Body of pancreas (tissue), 4 donors: ENCODE results near the gene REN. TPM values are rescaled to one million over a fixed set of nuclear protein-coding genes. Genes with fewer than 3 reads are reported as not detected.
A peak's percentile ranks its signal among the peaks of the same experiment; 100 is the strongest.

Experiments used
- ATAC-seq: fragments of 150-250 bp; one replicate; pipeline ENCODE4 v1.9.1; 2016
- DNase-seq, 4 donors: peaks; one replicate each; pipeline ENCODE4 v3.0.0-alpha.2; 2019
- H3K27ac ChIP-seq, 4 donors: fragments of 200-600 bp; sonication (generic); 1 replicate in 3 of 4; 2 replicates in 1 of 4; pipeline versions ENCODE4 v1.5.1 to v1.6.1; 2016 to 2019; ENCODE audit warnings: mild to moderate bottlenecking in 1 of 4, mixed read lengths in 1 of 4, moderate library complexity in 1 of 4
- H3K27me3 ChIP-seq, 2 donors: fragments of 200-600 bp; sonication (generic); one replicate each; pipeline ENCODE4 v1.6.0; 2016; ENCODE audit warnings: mild to moderate bottlenecking in 1 of 2
- H3K36me3 ChIP-seq, 2 donors: fragments of 200-600 bp; sonication (generic); replicated peaks in 1 of 2; 2 replicates each; pipeline ENCODE4 v1.5.1; 2016; ENCODE audit warnings: low read depth in 2 of 2; ENCODE audit not compliant: insufficient read depth in 1 of 2
- H3K4me1 ChIP-seq: fragments of 200-600 bp; sonication (generic); one replicate; pipeline ENCODE4 v1.6.0; 2016
- H3K4me3 ChIP-seq, 2 donors: fragments of 200-600 bp; sonication (generic); 1 replicate in 1 of 2; 2 replicates in 1 of 2; pipeline ENCODE4 v1.5.1; 2016 to 2019
- H3K9me3 ChIP-seq, 3 donors: fragments of 200-600 bp; sonication (generic); 1 replicate in 2 of 3; 2 replicates in 1 of 3; pipeline ENCODE4 v1.5.1; 2016
- CTCF ChIP-seq, 7 experiments: fragments of 450-650 bp in 4 of 7; fragments of 200-600 bp in 3 of 7; sonication (generic) in 3 of 7; IDR thresholded peaks; one replicate each; pipeline ENCODE4 v1.5.1; 2016 to 2019; ENCODE audit warnings: antibody characterized with exemption in 7 of 7
- POLR2A ChIP-seq, 3 donors: fragments of 450-650 bp; IDR thresholded peaks; one replicate each; pipeline ENCODE4 v1.6.1; 2016; ENCODE audit warnings: antibody characterized with exemption in 3 of 3, mild to moderate bottlenecking in 2 of 3
- WGBS, 2 donors: methylation state at CpG; one replicate each; pipeline ENCODE4 v1.1.5; 2017; 5-methylcytosine and 5-hydroxymethylcytosine counted together
- intact Hi-C: fragments of 100-400 bp; cut with DNase I; formaldehyde crosslinking; loops from one replicate; pipeline ENCODE4 v1.15.1; 2023
- total RNA-seq, 2 donors: library from RNA; depleted of rRNA; stranded (reverse); fragments of >200 nt; gene quantifications; one replicate each; pipeline ENCODE4 v1.1.0, GENCODE V29; 2016

The REN gene
- total RNA-seq, 2 donors from 2014 or later: not detected

GRCh38 chr1:204177133-204177532 lies 11.0 kb upstream of the REN start:
- DNase-seq: no peak
- WGBS, 2 donors: 61 to 64% methylated on average over 4 of the region's 4 CpGs
- Histone ChIP-seq H3K4me3 (no peak overlapping the region), H3K36me3 (no peaks in the 10 kb centered on the region), H3K27ac (no peak overlapping the region), H3K27me3 (no peaks in the 10 kb centered on the region), H3K9me3 (no peaks in the 10 kb centered on the region), H3K4me1 (peaks cover under 1% of the 10 kb centered on the region)
- no peak for ATAC-seq
- intact Hi-C loops: no loop called here
- TF ChIP-seq CTCF (IDR thresholded peaks at IDR 0.05) (no peak), POLR2A (IDR thresholded peaks at IDR 0.05) (no peak)

- DNase-seq (no peak), ATAC-seq (no peak)
- Histone ChIP-seq H3K27ac (no peak overlapping the region), H3K9me3 (no peaks in the 10 kb centered on the region), H3K36me3 (no peaks in the 10 kb centered on the region), H3K4me1 (peaks cover 8% of the 10 kb centered on the region), H3K27me3 (no peaks in the 10 kb centered on the region), H3K4me3 (no peak overlapping the region)
- 77 to 89% methylated on average over 5 of the region's 5 CpGs for WGBS, 2 donors
- TF ChIP-seq POLR2A (IDR thresholded peaks at IDR 0.05) (no peak), CTCF (IDR thresholded peaks at IDR 0.05) (no peak)
- intact Hi-C loops: no loop called here
These were observed 9.9 kb upstream of the REN start for GRCh38 chr1:204176049-204176448.

GRCh38 chr1:204174958-204175357 lies 8.8 kb upstream of the REN start:
- Histone ChIP-seq H3K27me3 (no peaks in the 10 kb centered on the region), H3K9me3 (no peaks in the 10 kb centered on the region), H3K4me3 (no peak overlapping the region), H3K4me1 (peaks cover 14% of the 10 kb centered on the region), H3K36me3 (no peaks in the 10 kb centered on the region), H3K27ac (no peak overlapping the region)
- WGBS, 2 donors: 61 to 64% methylated on average over 3 of the region's 3 CpGs
- no peak for DNase-seq
- no peak for ATAC-seq
- no peak for TF ChIP-seq CTCF (IDR thresholded peaks at IDR 0.05)
- TF ChIP-seq POLR2A (IDR thresholded peaks at IDR 0.05): no peak
- intact Hi-C loops: no loop called here

- DNase-seq: no peak
- Histone ChIP-seq H3K36me3 (no peaks in the 10 kb centered on the region), H3K27ac (no peak overlapping the region), H3K4me3 (no peak overlapping the region), H3K27me3 (no peaks in the 10 kb centered on the region), H3K9me3 (no peaks in the 10 kb centered on the region), H3K4me1 (peaks cover 14% of the 10 kb centered on the region)
- TF ChIP-seq POLR2A (IDR thresholded peaks at IDR 0.05) (no peak), CTCF (IDR thresholded peaks at IDR 0.05) (no peak)
- WGBS, 2 donors: 97 to 100% methylated on average over 2 of the region's 2 CpGs
- no peak for ATAC-seq
- intact Hi-C loops: no loop called here
These were observed 6.4 kb upstream of the REN start for GRCh38 chr1:204172404-204173029.

GRCh38 chr1:204171751-204172178 lies 5.6 kb upstream of the REN start:
- H3K4me1 ChIP-seq: peaks cover 14% of the 10 kb centered on the region
- no peak overlapping the region for H3K4me3 ChIP-seq
- no peaks in the 10 kb centered on the region for H3K36me3 ChIP-seq
- no peaks in the 10 kb centered on the region for H3K27me3 ChIP-seq
- intact Hi-C loops: no loop called here
- peak; percentile 68 for ATAC-seq
- 13 to 14% methylated on average over 4 of the region's 4 CpGs for WGBS, 2 donors
- peak in 1 of 4 donors; percentile 24 for DNase-seq
- no peak for TF ChIP-seq POLR2A (IDR thresholded peaks at IDR 0.05)
- TF ChIP-seq CTCF (IDR thresholded peaks at IDR 0.05): no peak
- peak overlapping the region in 1 of 4 donors; percentile 61 for H3K27ac ChIP-seq
- no peaks in the 10 kb centered on the region for H3K9me3 ChIP-seq
